Measurements from ENCODE around the gene MRFAP1L1.

DNA sequence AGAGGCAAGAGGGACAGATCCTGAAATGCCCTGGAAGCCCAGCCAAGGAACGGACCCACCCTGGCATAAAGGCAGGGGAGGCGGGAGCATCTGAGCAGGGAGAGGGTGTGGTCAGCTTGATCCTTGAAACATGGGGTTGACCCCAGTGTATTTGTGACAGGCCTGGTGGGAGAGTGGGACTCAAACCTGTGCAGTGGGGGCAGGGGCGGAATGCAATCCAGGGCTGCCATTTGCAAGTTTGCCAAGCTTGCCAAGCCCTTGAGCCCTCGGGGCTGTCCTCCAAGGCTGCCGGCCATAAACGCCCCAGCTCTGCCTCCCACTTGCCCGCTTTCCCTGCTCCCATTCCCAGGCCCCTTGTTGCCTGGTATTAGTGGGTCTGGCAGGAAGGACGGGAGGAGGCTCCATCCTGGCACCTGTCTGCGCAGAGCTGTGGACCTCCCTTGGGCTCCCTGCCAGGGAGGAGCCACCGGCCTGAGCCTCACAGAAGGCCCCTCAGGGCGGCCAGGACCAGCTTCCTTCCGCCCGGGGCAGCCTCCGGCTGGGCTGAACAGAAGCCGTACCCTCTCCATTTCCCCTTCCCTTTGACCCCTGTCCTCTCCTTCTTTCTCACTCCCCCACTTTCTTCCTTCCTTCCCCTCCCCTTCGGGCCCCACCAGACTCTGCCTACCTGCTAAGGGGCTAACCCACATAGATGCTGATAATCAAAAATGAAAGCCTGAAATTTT lies 15.3 kb downstream of the MRFAP1L1 start:
- TF ChIP-seq EZH2phosphoT487 (IDR thresholded peaks at IDR 0.05; ENCODE audit: unreplicated experiment) = no peak
- TF ChIP-seq, protein P1, sequence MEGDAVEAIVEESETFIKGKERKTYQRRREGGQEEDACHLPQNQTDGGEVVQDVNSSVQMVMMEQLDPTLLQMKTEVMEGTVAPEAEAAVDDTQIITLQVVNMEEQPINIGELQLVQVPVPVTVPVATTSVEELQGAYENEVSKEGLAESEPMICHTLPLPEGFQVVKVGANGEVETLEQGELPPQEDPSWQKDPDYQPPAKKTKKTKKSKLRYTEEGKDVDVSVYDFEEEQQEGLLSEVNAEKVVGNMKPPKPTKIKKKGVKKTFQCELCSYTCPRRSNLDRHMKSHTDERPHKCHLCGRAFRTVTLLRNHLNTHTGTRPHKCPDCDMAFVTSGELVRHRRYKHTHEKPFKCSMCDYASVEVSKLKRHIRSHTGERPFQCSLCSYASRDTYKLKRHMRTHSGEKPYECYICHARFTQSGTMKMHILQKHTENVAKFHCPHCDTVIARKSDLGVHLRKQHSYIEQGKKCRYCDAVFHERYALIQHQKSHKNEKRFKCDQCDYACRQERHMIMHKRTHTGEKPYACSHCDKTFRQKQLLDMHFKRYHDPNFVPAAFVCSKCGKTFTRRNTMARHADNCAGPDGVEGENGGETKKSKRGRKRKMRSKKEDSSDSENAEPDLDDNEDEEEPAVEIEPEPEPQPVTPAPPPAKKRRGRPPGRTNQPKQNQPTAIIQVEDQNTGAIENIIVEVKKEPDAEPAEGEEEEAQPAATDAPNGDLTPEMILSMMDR (conservative IDR thresholded peaks at IDR 0.05; ENCODE audit: low read depth in 2 of 2) = no peak
- no peak for TF ChIP-seq CREB1 (CRISPR knock-in tag; IDR thresholded peaks at IDR 0.05; ENCODE audit: low read depth)
- TF ChIP-seq POLR2AphosphoS5 (IDR thresholded peaks at IDR 0.05; ENCODE audit: low read depth) = no peak
